ENCODE results near the gene PDCD1. TPM values are rescaled to one million over a fixed set of nuclear protein-coding genes. Genes with fewer than 3 reads are reported as not detected.
"Not testable (repeated sequence)": the region's sequence is repeated elsewhere in the genome, so short reads cannot be mapped to it uniquely, and the experiment has no call there.

Gene PDCD1
- total RNA-seq, 2 experiments from 2014 or later: 2.2 to 4.1 TPM

DNA sequence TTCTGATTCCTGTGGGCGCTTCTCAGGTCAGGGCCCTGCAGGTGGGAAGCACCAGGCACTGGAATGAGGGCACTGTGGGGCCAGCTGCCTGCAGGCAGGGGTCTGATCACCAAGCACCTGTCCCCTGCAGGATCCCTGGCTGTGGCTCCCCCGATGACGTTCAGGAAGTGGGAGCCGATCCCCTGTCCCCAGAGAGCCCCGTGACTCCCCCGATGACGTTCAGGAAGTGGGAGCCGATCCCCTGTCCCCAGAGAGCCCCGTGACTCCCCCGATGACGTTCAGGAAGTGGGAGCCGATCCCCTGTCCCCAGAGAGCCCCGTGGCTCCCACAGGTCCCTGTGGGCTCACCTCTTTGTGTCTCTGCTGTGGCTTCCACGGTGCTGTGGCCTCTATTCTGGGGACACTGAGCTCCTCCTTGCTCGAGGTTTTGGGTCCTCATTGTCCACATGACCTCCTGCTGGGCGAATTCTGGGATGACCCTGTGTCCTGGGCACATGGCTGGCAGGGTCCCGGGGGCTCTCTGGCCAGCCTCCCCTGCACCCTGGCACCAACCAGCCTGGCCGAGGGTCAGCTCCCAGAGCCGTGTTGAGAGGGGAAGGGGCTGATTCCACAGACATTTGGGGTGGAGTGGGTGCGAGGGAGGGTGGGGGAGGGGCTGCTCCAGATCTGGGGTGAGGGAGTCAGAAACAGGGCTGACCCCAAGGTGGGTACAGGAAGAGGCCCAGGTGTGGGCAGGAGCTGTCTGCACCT, 44.9 kb downstream of the PDCD1 start:
- Mint-ChIP-seq H3K4me3 (no peak overlapping the region), H3K27me3 (peaks cover 5% of the 10 kb centered on the region), H3K4me1 (peaks cover 9% of the 10 kb centered on the region), H3K9me3 (ENCODE audit: low read depth) (no peaks in the 10 kb centered on the region), H3K27ac (no peak overlapping the region), H3K36me3 (no peaks in the 10 kb centered on the region)
- peak; percentile 39 for DNase-seq
- CTCF ChIA-PET: no interaction called here
- ATAC-seq: peak; percentile 40

DNA sequence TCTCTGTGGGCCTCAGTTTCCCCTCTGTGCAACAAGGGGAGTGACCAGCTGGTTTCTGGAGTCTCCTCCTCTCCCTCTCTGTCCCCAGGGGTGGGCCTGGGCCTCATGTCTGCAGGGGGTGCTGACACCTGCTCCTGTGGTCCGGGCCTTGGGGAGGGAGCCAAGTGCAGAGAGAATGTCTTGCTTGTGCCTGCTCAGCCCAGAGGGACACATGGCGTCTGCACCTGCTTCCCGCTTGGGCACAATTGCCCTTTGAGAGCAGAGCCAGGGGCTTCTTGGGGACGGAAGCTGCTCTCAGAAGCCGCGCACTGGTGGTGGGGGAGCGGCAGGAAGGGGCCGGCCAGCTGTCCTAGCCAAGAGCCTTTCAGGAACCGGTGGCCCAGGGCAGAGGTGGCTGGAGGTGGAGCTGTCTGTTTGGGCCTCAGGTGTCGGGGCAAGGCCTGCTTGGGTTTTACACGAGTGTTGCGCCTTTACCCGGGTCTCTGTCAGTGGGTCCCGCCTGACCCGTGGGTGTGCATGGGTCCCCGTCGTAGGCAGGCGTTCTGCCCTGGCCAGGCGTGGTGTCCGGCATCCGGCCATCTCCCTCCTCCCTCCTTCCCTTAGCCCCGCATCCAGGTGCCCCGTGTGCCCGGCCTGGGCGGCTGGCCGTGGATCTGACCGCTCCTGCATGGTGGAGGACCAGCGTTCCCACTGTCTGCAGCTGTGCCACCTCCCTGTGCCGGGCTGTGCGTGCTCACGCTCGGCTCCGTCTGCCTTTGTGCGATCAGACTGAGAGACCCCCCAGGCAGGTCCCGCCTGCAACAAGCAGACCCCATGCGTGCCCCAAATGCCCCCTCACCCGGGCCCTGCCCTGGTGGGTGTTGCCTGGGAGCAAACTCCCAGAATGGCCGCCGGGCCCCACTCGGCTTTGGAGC, 45.7 kb downstream of the PDCD1 start:
- H3K4me1 Mint-ChIP-seq: peaks cover 9% of the 10 kb centered on the region
- H3K27ac Mint-ChIP-seq: no peak overlapping the region
- peaks cover 2% of the 10 kb centered on the region for H3K27me3 Mint-ChIP-seq
- CTCF ChIA-PET: no interaction called here
- DNase-seq (no peak), ATAC-seq (no peak)
- no peak overlapping the region for H3K4me3 Mint-ChIP-seq
- no peaks in the 10 kb centered on the region for H3K36me3 Mint-ChIP-seq
- H3K9me3 Mint-ChIP-seq (ENCODE audit: low read depth): no peaks in the 10 kb centered on the region

DNA sequence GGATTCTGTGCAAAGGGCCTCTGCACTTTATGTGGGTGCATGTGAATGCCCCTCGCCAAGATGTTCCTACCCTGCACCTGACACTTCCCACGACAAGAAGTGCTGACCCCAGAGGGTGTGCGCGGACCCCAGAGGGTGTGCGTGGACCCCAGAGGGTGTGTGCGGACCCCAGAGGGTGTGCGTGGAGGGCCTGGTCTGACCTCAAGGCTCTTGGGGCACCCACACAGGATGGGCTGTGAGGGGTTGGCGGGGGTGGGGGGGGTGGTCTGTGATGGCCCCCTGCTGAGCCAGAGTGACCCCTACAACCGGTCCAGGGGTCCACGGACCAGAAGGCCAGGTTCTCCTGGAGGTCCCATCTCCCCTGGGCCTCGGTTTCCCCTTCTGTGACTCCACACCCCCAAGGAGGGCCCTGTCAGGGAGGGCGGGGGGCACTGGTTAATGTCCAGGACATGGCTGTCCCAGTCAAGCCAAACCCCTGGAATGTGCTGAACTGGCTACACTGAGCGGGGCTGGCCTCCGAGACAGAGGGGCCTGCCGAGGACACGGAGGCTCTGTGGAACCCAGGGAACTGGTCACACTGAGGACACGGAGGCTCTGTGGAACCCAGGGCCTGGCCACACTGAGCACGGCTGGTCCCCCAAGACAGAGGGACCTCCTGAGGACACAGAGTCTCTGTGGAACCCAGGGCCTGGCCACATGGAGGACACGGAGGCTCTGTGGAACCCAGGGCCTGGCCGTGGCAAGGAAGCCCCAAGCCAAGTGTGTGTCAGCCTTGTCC, 46.6 kb downstream of the PDCD1 start:
- Mint-ChIP-seq H3K27me3 (peaks cover 2% of the 10 kb centered on the region), H3K9me3 (ENCODE audit: low read depth) (no peaks in the 10 kb centered on the region), H3K4me1 (peaks cover 5% of the 10 kb centered on the region), H3K27ac (no peak overlapping the region), H3K4me3 (no peak overlapping the region), H3K36me3 (no peaks in the 10 kb centered on the region)
- CTCF ChIA-PET: no interaction called here
- ATAC-seq: no peak
- no peak for DNase-seq

DNA sequence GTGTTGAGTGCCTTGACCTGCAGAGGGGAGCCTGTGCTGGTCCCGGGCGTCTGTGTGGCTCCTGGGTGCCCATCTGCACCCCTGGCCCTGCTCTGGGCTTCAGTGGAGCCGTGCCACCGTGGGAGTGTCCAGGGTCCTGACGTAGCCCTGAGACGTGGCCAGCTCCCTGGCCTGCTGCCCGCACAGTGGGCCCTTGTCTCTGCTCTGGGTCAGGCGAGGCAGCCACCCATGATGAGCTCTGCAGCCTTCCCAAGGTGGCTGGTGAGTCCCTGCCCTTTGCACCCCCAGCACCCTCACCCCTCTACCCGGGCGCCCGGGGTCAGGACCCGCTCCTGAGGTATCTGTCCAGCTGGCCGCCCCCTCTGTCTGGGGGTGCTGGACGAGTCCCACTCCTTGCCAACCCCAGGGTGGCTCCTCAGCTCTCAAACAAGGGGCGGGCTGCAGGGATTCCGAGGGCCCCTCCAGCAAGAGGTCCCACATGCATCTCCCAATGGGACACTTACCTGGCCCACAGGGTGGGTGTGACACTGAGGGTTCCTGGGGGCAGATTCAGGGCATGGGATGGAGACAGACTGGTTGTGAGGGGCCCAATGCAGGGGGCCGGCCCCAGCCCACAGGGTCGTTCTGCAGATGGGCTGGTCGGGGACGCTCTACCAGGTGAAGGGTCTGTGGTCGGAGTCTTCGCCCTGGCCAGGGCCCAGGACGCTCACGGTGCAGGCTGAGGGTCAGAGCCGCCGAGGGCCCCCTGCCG, 47.3 kb downstream of the PDCD1 start:
- CTCF ChIA-PET: no interaction called here
- Mint-ChIP-seq H3K4me3 (no peak overlapping the region), H3K27ac (no peak overlapping the region), H3K27me3 (peaks cover 2% of the 10 kb centered on the region), H3K4me1 (peaks cover 5% of the 10 kb centered on the region), H3K9me3 (ENCODE audit: low read depth) (no peaks in the 10 kb centered on the region), H3K36me3 (no peaks in the 10 kb centered on the region)
- no peak for DNase-seq
- ATAC-seq: no peak

DNA sequence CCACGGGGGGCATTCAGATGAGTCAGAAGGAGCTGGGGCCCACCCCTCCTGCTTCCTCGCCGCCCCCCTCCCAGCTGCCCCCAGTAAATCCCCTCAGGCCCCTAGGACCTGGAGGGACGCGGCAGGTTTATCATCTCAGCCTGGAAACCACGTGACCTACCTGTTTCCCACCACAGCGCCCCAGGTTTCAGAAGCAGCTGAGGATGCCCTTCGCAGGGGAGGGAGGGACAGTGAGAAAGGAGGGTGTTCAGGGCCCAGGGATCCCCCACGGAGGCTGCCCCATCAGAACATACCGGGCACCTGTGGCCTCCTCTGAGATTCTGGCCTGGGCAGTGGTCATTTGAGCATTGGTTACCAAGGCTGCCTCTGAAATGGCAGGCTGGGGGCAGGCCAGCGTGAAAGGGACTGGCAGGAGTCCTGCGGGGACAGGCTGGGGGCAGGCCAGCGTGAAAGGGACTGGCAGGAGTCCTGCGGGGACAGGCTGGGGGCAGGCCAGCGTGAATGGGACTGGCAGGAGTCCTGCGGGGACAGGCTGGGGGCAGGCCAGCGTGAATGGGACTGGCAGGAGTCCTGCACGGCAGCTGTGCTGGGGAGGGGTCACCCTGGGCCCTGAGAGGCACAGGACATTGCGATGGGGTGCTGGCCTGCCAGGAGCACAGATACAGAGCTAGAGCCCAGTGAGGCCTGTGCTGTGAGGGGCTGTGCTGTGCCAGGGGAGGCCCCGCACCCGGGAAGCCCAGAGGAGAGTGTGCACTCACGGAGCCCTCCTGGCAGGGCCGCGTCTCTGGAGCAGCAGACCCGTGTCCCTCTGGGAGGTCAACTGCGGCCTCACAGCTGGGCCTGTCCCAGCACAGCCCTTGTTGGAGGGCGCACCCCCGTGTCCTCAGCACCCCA, 48.1 kb downstream of the PDCD1 start:
- H3K27me3 Mint-ChIP-seq: peaks cover 2% of the 10 kb centered on the region
- H3K4me3 Mint-ChIP-seq: no peak overlapping the region
- peaks cover 5% of the 10 kb centered on the region for H3K4me1 Mint-ChIP-seq
- no peaks in the 10 kb centered on the region for H3K36me3 Mint-ChIP-seq
- H3K9me3 Mint-ChIP-seq (ENCODE audit: low read depth): no peaks in the 10 kb centered on the region
- no peak overlapping the region for H3K27ac Mint-ChIP-seq
- DNase-seq: no peak
- CTCF ChIA-PET: no interaction called here
- no peak for ATAC-seq

DNA sequence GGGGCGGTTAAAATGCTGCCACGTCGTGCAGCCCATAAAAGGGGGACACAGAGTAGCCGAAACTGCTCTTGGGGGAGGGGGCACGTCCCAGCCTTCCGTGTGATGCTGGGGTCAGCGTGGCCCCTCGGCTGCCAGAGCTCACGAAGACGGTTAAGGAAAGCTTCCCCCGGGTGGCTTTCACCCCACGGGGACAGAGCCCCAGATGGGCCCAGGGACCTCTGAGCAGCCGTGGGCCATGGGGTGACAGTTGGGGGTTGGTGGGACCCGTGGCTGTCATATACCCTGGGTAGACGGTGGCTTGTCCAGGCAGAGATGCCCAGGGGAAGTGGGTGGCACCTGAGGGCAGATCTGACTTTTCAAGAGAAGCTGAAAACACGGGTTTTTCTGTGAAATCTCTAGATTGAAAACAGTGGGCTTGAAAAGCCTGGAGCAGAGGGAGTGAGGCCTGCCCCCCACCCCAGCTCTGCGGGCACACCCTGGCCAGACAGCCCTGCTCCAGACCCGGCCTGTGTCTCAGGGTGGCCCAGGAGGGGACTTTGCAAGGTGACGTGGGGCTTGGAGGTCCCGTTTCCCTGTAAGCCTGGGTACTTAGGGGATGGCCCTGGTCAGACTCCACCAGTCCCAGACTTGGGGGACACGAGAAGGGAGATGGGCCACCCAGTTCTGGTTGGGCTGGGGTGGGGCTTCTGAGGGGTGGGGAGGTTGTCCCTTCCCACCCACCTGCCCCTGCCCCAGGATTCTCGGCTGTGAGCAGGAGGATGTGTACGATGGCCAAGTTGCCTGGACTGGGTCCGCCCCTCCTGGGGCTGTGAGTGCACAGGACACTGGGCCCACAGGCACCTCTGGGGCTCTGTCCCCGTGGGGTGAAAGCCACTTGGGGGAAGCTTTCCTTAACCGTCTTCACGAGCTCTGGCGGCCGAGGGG, 49.0 kb downstream of the PDCD1 start:
- no peak overlapping the region for H3K4me3 Mint-ChIP-seq
- H3K4me1 Mint-ChIP-seq: peaks cover 9% of the 10 kb centered on the region
- H3K27me3 Mint-ChIP-seq: peaks cover 5% of the 10 kb centered on the region
- DNase-seq (no peak), ATAC-seq (no peak)
- H3K27ac Mint-ChIP-seq: no peak overlapping the region
- no peaks in the 10 kb centered on the region for H3K36me3 Mint-ChIP-seq
- CTCF ChIA-PET: no interaction called here
- H3K9me3 Mint-ChIP-seq (ENCODE audit: low read depth): no peaks in the 10 kb centered on the region

DNA sequence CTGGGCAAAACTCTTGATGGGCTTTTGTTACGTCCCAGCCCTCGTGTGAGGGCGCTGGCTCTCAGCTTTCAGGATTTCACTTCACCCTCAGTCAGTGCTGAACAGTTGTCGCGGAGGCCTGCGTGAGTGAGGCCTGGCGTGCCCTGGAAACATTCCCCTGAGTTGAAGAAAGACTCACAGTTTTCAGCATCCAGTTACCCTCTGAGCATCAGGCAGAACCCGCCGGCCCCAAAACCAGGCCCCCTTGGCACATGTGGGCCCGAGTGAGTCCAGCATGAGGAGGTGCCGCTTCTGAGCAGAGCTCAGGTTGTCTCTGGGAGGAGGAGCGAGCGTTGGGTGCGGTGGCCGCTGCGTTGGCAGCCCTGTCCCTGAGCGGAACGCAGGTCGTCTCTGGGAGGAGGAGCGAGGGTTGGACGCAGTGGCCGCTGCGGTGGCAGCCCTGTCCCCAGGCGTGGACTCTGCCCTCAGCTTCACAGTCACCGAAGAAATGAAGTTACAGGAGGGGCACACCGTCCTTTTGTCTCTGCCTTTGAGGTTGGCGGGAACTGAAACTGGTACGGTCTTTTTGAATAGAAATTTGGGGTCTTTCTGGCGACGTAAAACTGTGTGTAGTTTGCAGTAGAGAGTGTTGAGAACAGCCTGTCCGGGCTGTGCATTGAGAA, 49.8 kb downstream of the PDCD1 start, which contains the start of gene NEU4:
Gene NEU4, plus strand, starts transcription at position 473 of the 662 bp plus-strand sequence. CDS start 5,292 bp downstream, outside the sequence.
- H3K4me3 Mint-ChIP-seq: no peak within 1 kb of the TSS

DNA sequence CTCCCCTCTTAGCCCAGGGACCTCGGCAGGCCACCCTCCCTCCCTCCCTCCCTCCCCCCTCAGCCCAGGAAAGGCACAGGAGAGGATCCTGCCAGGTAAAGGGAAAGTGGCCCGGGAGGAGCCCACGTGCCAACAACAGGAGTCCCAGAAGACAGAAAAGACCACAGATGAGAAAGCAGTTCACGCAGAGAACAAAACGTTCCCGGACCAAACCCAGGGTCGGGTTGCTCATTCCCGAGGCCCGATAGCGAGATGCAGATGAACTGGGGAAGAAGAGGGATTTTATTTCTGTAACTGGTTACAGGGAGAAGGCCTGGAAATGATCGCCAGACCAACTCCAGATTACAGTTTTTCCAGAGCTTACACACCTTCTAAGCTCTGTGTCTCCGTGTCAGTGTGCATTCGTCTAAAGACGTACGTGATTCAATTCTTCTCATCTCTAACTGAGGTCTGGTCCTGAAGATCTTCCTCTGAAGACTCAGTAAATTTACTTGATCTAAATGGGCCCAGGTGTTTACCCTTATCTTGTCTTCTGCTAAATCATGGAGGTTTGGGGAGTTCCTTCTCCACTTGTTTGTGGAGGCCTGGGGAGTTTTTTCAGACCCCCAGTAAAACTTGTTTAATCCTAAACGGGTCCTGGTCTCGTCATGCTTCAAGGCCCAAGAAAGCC, 50.5 kb downstream of the PDCD1 start:
- no peak overlapping the region for H3K4me3 Mint-ChIP-seq
- H3K4me1 Mint-ChIP-seq: peaks cover 11% of the 10 kb centered on the region
- no peaks in the 10 kb centered on the region for H3K9me3 Mint-ChIP-seq (ENCODE audit: low read depth)
- ATAC-seq (no peak), DNase-seq (no peak)
- no peak overlapping the region for H3K27ac Mint-ChIP-seq
- no peaks in the 10 kb centered on the region for H3K36me3 Mint-ChIP-seq
- CTCF ChIA-PET: no interaction called here
- peaks cover 10% of the 10 kb centered on the region for H3K27me3 Mint-ChIP-seq

More for the DNA sequence above, 49.8 kb downstream of the PDCD1 start, which contains the start of gene NEU4:
- Mint-ChIP-seq H3K27me3 (peaks cover 8% of the 10 kb centered on the region), H3K36me3 (no peaks in the 10 kb centered on the region), H3K4me1 (peaks cover 9% of the 10 kb centered on the region), H3K9me3 (ENCODE audit: low read depth) (no peaks in the 10 kb centered on the region), H3K27ac (no peak within 1 kb of the TSS)
- ATAC-seq (no peak), DNase-seq (no peak)
- CTCF ChIA-PET: no interaction called here

DNA sequence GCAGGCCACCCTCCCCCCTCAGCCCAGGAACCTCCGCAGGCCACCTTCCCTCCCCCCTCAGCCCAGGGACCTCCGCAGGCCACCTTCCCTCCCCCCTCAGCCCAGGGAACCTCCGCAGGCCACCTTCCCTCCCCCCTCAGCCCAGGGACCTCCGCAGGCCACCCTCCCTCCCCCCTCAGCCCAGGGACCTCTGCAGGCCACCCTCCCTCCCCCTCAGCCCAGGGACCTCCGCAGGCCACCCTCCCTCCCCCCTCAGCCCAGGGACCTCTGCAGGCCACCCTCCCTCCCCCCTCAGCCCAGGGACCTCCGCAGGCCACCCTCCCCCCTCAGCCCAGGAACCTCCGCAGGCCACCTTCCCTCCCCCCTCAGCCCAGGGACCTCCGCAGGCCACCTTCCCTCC, 52.5 kb downstream of the PDCD1 start:
- H3K27me3 Mint-ChIP-seq; DNase-seq; H3K27ac Mint-ChIP-seq; H3K4me3 Mint-ChIP-seq; ATAC-seq; H3K36me3 Mint-ChIP-seq; CTCF ChIA-PET; H3K9me3 Mint-ChIP-seq (ENCODE audit: low read depth): not testable (repeated sequence)
- peaks cover 11% of the 10 kb centered on the region for H3K4me1 Mint-ChIP-seq

DNA sequence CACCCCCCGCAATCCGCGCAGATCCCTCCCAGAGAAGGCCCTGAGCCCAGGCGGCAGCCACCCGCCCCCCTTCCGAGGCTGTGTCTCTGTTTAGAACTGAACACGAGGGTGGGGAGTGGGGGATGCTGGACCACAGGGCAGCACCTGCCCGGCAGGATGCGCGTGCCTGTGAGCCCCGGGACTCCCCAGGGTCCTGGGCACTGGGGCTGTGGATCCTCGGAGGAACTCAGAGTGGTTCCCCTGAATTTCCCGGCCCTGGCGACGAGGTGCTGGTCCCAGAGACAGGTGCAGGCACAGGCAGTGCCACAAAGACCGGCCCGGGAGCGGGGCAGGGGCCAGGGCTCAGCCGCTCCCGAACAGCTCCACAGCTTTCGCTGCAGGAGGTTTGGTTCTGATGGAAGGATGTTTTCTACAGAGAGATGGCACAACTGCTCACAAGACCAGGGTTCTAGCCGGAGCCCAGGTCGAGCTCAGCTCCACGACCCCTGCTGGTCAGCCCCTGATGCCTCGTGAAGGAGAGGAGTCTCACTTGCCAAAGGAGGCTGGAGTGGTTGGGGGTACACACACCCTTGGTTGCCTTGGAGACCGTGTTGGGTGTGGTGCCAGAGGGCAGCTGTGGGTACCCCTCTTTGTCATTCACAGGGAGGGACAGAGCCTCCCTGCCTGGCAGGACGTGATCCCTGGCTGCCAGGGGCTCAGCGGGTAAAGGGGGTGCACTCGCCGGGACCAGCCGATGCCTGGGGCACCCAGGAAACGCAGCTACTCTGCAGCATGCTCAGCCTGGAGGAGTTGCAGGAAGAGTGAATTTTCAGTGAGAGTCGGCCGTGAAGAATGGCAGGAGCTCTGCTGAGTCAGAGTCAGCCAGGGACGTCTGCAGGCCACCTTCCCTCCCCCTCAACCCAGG, 54.1 kb downstream of the PDCD1 start:
- H3K27ac Mint-ChIP-seq: no peak overlapping the region
- no peaks in the 10 kb centered on the region for H3K36me3 Mint-ChIP-seq

More for the DNA sequence above, 54.1 kb downstream of the PDCD1 start:
- CTCF ChIA-PET: interaction anchor here (0.8 to 1.5 kb wide), 5 partner anchors 40 to 76 kb away, joined by 3 to 6 read pairs (median 3); no protein-coding TSS in a partner anchor
- Mint-ChIP-seq H3K9me3 (ENCODE audit: low read depth) (no peaks in the 10 kb centered on the region), H3K4me3 (peak overlapping the region; percentile 56), H3K27me3 (peaks cover 8% of the 10 kb centered on the region), H3K4me1 (peaks cover 11% of the 10 kb centered on the region)
- ATAC-seq: peak; percentile 37
- DNase-seq: peak; percentile 46

All from activated CD8-positive, alpha-beta memory T cell treated with anti-CD3 and anti-CD28 coated beads, Interleukin-2, amount 10 ng/mL, durations not matched to agents 7 days and 5 days (primary cell).